Right renal pelvis (tissue), 4 donors: Measurements from ENCODE around the gene GSK3B. TPM values are rescaled to one million over a fixed set of nuclear protein-coding genes. Genes with fewer than 3 reads are reported as not detected.

Experiments
- DNase-seq, 4 donors: peaks; one replicate each; pipeline ENCODE4 v3.0.0-alpha.2; 2013; ENCODE audit warnings: low read depth in 4 of 4, low spot score in 3 of 4, missing footprints in 1 of 4
- polyA plus RNA-seq, 4 donors: library from polyadenylated mRNA; unstranded; fragments of 120-200 nt; gene quantifications; one replicate each; pipeline ENCODE4 v1.2.1, GENCODE V29; 2013; ENCODE audit not compliant: insufficient read length in 4 of 4

Gene GSK3B
- 10 to 100 TPM; 39.8 to 49.6 (median 47.3) TPM for polyA plus RNA-seq

GRCh38 chr3:120093911-120094775 lies at the start of gene GSK3B:
TSS of gene GSK3B (minus strand) at chr3:120094447. CDS start at chr3:120093434, 1,013 bp downstream.
- peak in 2 of 4 donors; percentile 49 to 78 for DNase-seq

GRCh38 chr3:120143676-120144075 lies 49.4 kb upstream of the GSK3B start:
- no peak for DNase-seq

- no peak for DNase-seq
Measured at GRCh38 chr3:120142236-120142635, 48.0 kb upstream of the GSK3B start.

GRCh38 chr3:120140098-120140742 lies 46.0 kb upstream of the GSK3B start:
- DNase-seq: no peak

- no peak for DNase-seq
Measured at GRCh38 chr3:120139140-120139539, 44.9 kb upstream of the GSK3B start.

- DNase-seq: no peak
Measured at GRCh38 chr3:120137548-120137947, 43.3 kb upstream of the GSK3B start.

GRCh38 chr3:120130656-120131055 lies 36.4 kb upstream of the GSK3B start:
- DNase-seq: no peak

GRCh38 chr3:120129718-120130513 lies 35.7 kb upstream of the GSK3B start:
- no peak for DNase-seq

GRCh38 chr3:120129051-120129450 lies 34.8 kb upstream of the GSK3B start:
- DNase-seq: no peak

GRCh38 chr3:120125992-120126391 lies 31.7 kb upstream of the GSK3B start:
- no peak for DNase-seq

- no peak for DNase-seq
Measured at GRCh38 chr3:120119846-120120510, 25.7 kb upstream of the GSK3B start.

- DNase-seq: no peak
Measured at GRCh38 chr3:120114981-120115380, 20.7 kb upstream of the GSK3B start.

GRCh38 chr3:120114376-120114775 lies 20.1 kb upstream of the GSK3B start:
- DNase-seq: no peak

- no peak for DNase-seq
Measured at GRCh38 chr3:120113128-120114116, 19.2 kb upstream of the GSK3B start.

GRCh38 chr3:120111898-120112297 lies 17.7 kb upstream of the GSK3B start:
- DNase-seq: no peak

- DNase-seq: no peak
Measured at GRCh38 chr3:120103276-120103675, 9.0 kb upstream of the GSK3B start.

GRCh38 chr3:120102674-120103073 lies 8.4 kb upstream of the GSK3B start:
- DNase-seq: no peak

- no peak for DNase-seq
Measured at GRCh38 chr3:120102232-120102631, 8.0 kb upstream of the GSK3B start.

- DNase-seq: no peak
Measured at GRCh38 chr3:120101624-120102023, 7.4 kb upstream of the GSK3B start.
